Ovary (tissue), 9 donors: ENCODE results near the gene ULBP3. TPM values are rescaled to one million over a fixed set of nuclear protein-coding genes. Genes with fewer than 3 reads are reported as not detected.
"Not testable (repeated sequence)": the region's sequence is repeated elsewhere in the genome, so short reads cannot be mapped to it uniquely, and the experiment has no call there.

Source experiments
- DNase-seq, 5 donors: peaks; one replicate each; pipeline ENCODE4 v3.0.0-alpha.2; 2019 to 2020
- H3K27ac ChIP-seq, 2 donors: fragments of 200-600 bp; one replicate each; pipeline versions ENCODE4 v1.5.1 to v1.8.0; 2019 to 2022
- H3K27me3 ChIP-seq: fragments of 200-600 bp; one replicate; pipeline ENCODE4 v1.8.0; 2022
- H3K36me3 ChIP-seq: fragments of 200-600 bp; sonication (generic); one replicate; pipeline ENCODE4 v1.5.1; 2019
- H3K4me1 ChIP-seq: one replicate; pipeline ENCODE4 v1.8.1; 2013; ENCODE audit warnings: mild to moderate bottlenecking, moderate library complexity; ENCODE audit not compliant: insufficient read depth
- H3K4me3 ChIP-seq: fragments of 200-600 bp; sonication (generic); one replicate; pipeline ENCODE4 v1.5.1; 2017
- H3K9me3 ChIP-seq, 2 donors: fragments of 200-600 bp in 1 of 2; sonication (generic) in 1 of 2; one replicate each; pipeline versions ENCODE4 v1.5.1 to v1.8.1; 2013 to 2019; ENCODE audit warnings: mild to moderate bottlenecking in 1 of 2, moderate library complexity in 1 of 2
- CTCF ChIP-seq, 3 donors: fragments of 450-650 bp in 2 of 3; fragments of 200-600 bp in 1 of 3; IDR thresholded peaks; one replicate each; pipeline versions ENCODE4 v1.5.1 to v1.8.0; 2016 to 2022; ENCODE audit warnings: antibody characterized with exemption in 3 of 3, mild to moderate bottlenecking in 1 of 3
- EP300 ChIP-seq: sonication (generic); formaldehyde crosslinking; IDR thresholded peaks from one replicate; pipeline ENCODE4 v1.6.1; 2017; ENCODE audit warnings: antibody characterized with exemption
- POLR2A ChIP-seq: fragments of 450-650 bp; IDR thresholded peaks from one replicate; pipeline ENCODE4 v1.6.1; 2017; ENCODE audit warnings: antibody characterized with exemption, mild to moderate bottlenecking, moderate library complexity
- WGBS, 3 donors: extraction: QIAGEN DNeasy Blood & Tissue Kit in 1 of 3; methylation state at CpG; one replicate each; pipeline versions ENCODE4 v1.1.5 to v1.1.7; 2013 to 2017; 5-methylcytosine and 5-hydroxymethylcytosine counted together
- intact Hi-C, 4 donors: fragments of 100-400 bp; cut with DNase I; formaldehyde crosslinking; loops; one replicate each; pipeline versions ENCODE4 v1.11.0 to v1.15.1; 2022 to 2023
- polyA plus RNA-seq, 2 donors: library from polyadenylated mRNA; stranded (reverse); fragments of 200-250 nt in 1 of 2; fragments of 350-450 nt in 1 of 2; fragmentation: Illumina TruSeq in 1 of 2; extraction: RNeasy Lipid Tissue Mini Kit (QIAGEN cat#74804) in 1 of 2; gene quantifications; one replicate each; pipeline ENCODE4 v1.2.3, GENCODE V29; 2013 to 2014
- total RNA-seq, 7 donors: library from RNA; depleted of rRNA in 2 of 7; stranded (reverse); fragments of >200 nt in 2 of 7; fragmentation: NEBNext Ultra II Directional in 3 of 7; extraction: Animal tissue kit (Norgen Biotek cat#: 25700) in 3 of 7; gene quantifications; one replicate each; pipeline versions ENCODE4 v1.1.0 to v1.2.4, GENCODE V29; 2016 to 2023
- donor health status: DM: no; HTN: no; CAD: no; lungs with moderate emphysema.
- donor health status: DM: no; HTN: no; CAD: no.
- donor health status: Bipolar disorder and iron deficiency.
- donor health status: DM: yes; HTN: yes; CAD: no.
- donor health status: DM: no; HTN: no; CAD: no.
- donor health status: DM: yes; HTN: yes; CAD: no.

The ULBP3 gene
- total and polyA plus RNA-seq, 9 donors = 0.66 to 2.5 (median 1.6) TPM; not detected in 2

GRCh38 chr6:150024646-150025155 lies 44.2 kb downstream of the ULBP3 start:
- no peaks in the 10 kb centered on the region for H3K27me3 ChIP-seq
- H3K4me3 ChIP-seq = no peak overlapping the region
- no peaks in the 10 kb centered on the region for H3K36me3 ChIP-seq
- no peaks in the 10 kb centered on the region for H3K9me3 ChIP-seq
- no peaks in the 10 kb centered on the region for H3K4me1 ChIP-seq
- WGBS, 3 donors = 33 to 38% (median 38%) methylated on average over 11 of the region's 11 CpGs
- TF ChIP-seq POLR2A (no peak), EP300 (no peak), CTCF (IDR thresholded peaks at IDR 0.05) (no peak)
- DNase-seq = no peak
- H3K27ac ChIP-seq = no peak overlapping the region
- intact Hi-C loops = no loop called here

GRCh38 chr6:150024021-150024420 lies 44.9 kb downstream of the ULBP3 start:
- DNase-seq, intact Hi-C loops, H3K36me3 ChIP-seq, H3K27me3 ChIP-seq, H3K4me3 ChIP-seq, H3K9me3 ChIP-seq, H3K4me1 ChIP-seq, H3K27ac ChIP-seq: not testable (repeated sequence)
- 65 to 80% (median 70%) methylated on average over 2 of the region's 2 CpGs for WGBS, 3 donors

GRCh38 chr6:150021870-150022269 lies 47.1 kb downstream of the ULBP3 start:
- H3K9me3 ChIP-seq, H3K4me1 ChIP-seq, H3K27me3 ChIP-seq, intact Hi-C loops, H3K36me3 ChIP-seq, H3K4me3 ChIP-seq, H3K27ac ChIP-seq, DNase-seq: not testable (repeated sequence)
- 76 to 94% (median 88%) methylated on average over 2 of the region's 6 CpGs for WGBS, 3 donors

- H3K4me1 ChIP-seq = no peaks in the 10 kb centered on the region
- no peak overlapping the region for H3K27ac ChIP-seq
- WGBS, 3 donors = 48 to 64% (median 49%) methylated on average over 6 of the region's 6 CpGs
- no peaks in the 10 kb centered on the region for H3K27me3 ChIP-seq
- H3K4me3 ChIP-seq = no peak overlapping the region
- no peaks in the 10 kb centered on the region for H3K9me3 ChIP-seq
- intact Hi-C loops = loop anchor here in 2 of 4 donors (5.0 to 10.0 kb wide), 3 partner anchors 82 to 184 kb away; no protein-coding TSS in a partner anchor
- TF ChIP-seq EP300 (no peak), CTCF (IDR thresholded peaks at IDR 0.05) (no peak), POLR2A (no peak)
- DNase-seq = no peak
- no peaks in the 10 kb centered on the region for H3K36me3 ChIP-seq
Measured at GRCh38 chr6:150018846-150019580, 49.9 kb downstream of the ULBP3 start.

- intact Hi-C loops = loop anchor here in 3 of 4 donors (2.0 to 10.0 kb wide), 4 partner anchors 78 to 182 kb away; no protein-coding TSS in a partner anchor
- not testable (repeated sequence) for H3K27me3 ChIP-seq
Measured at GRCh38 chr6:150017186-150017521, 51.8 kb downstream of the ULBP3 start.

More at GRCh38 chr6:150017186-150017521, 51.8 kb downstream of the ULBP3 start:
- H3K4me1 ChIP-seq, H3K9me3 ChIP-seq, H3K27ac ChIP-seq, H3K36me3 ChIP-seq, DNase-seq, H3K4me3 ChIP-seq: not testable (repeated sequence)
- 3 to 6% (median 5%) methylated on average over 5 of the region's 5 CpGs for WGBS, 3 donors
